OCI-LY7 (cell line): Measurements from ENCODE around the gene ARHGEF17.

Source experiments
- EZH2phosphoT487 ChIP-seq: fragments of 200-600 bp; sonication (generic); IDR thresholded peaks from 2 replicates; pipeline ENCODE4 v1.6.1; 2018; ENCODE audit warnings: low read depth, borderline replicate concordance, mild to moderate bottlenecking, mixed run types, antibody characterized with exemption, low read length, moderate library complexity, mixed read lengths
- TF ChIP-seq, protein P1 (sequence below): fragments of 200-600 bp; sonication (generic); conservative IDR thresholded peaks from 2 replicates; pipeline ENCODE4 v1.5.1; 2014; ENCODE audit warnings: mild to moderate bottlenecking, antibody characterized with exemption, low read length, moderate library complexity, mixed read lengths

GRCh38 chr11:73350908-73351636 lies 43.0 kb downstream of the ARHGEF17 start:
- TF ChIP-seq, protein P1, sequence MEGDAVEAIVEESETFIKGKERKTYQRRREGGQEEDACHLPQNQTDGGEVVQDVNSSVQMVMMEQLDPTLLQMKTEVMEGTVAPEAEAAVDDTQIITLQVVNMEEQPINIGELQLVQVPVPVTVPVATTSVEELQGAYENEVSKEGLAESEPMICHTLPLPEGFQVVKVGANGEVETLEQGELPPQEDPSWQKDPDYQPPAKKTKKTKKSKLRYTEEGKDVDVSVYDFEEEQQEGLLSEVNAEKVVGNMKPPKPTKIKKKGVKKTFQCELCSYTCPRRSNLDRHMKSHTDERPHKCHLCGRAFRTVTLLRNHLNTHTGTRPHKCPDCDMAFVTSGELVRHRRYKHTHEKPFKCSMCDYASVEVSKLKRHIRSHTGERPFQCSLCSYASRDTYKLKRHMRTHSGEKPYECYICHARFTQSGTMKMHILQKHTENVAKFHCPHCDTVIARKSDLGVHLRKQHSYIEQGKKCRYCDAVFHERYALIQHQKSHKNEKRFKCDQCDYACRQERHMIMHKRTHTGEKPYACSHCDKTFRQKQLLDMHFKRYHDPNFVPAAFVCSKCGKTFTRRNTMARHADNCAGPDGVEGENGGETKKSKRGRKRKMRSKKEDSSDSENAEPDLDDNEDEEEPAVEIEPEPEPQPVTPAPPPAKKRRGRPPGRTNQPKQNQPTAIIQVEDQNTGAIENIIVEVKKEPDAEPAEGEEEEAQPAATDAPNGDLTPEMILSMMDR: peak; percentile 99
- no peak for TF ChIP-seq EZH2phosphoT487
